ENCODE results near the gene BPIFB3. TPM values are rescaled to one million over a fixed set of nuclear protein-coding genes. Genes with fewer than 3 reads are reported as not detected.

Gene BPIFB3
- total RNA-seq, 5 donors from 2014 or later (not counting 1 experiment from before 2014, with no cell fraction given) = not detected

- Mint-ChIP-seq H3K4me1 (peaks cover 0 to 10% (median 2%) of the 10 kb centered on the region in 3 donors), H3K36me3 (no peaks in the 10 kb centered on the region), H3K27me3 (no peaks in the 10 kb centered on the region), H3K4me3 (no peak overlapping the region), H3K27ac (no peak overlapping the region), H3K9me3 (no peaks in the 10 kb centered on the region)
- Histone ChIP-seq H3K36me3 (ENCODE audit: control insufficient read depth in 2 of 2, extremely low read depth in 1 of 2, insufficient read depth in 1 of 2, low read length in 1 of 2) (no peaks in the 10 kb centered on the region), H3K4me3 (ENCODE audit: control insufficient read depth in 1 of 2, extremely low read depth in 1 of 2, low read length in 1 of 2) (no peak overlapping the region), H3K4me1 (ENCODE audit: control insufficient read depth in 1 of 2, extremely low read depth in 1 of 2, insufficient read depth in 2 of 2, low read length in 2 of 2) (no peaks in the 10 kb centered on the region), H3K27ac (ENCODE audit: low read length) (no peak overlapping the region), H3K27me3 (replicated peaks in 1 of 2; ENCODE audit: control insufficient read depth in 2 of 2, extremely low read depth in 1 of 2, insufficient read depth in 2 of 2, low read length in 1 of 2) (no peaks in the 10 kb centered on the region), H3K9me3 (no peaks in the 10 kb centered on the region)
- WGBS (ENCODE audit: insufficient coverage) = 79% methylated on average over 7 of the region's 9 CpGs
- DNase-seq (no peak), ATAC-seq (replicated peaks in 1 of 4) (no peak)
- ChIA-PET CTCF (no interaction called here), POLR2A (no interaction called here)
These were observed 8.6 kb downstream of the BPIFB3 start for GRCh38 chr20:33062105-33062824.

DNA sequence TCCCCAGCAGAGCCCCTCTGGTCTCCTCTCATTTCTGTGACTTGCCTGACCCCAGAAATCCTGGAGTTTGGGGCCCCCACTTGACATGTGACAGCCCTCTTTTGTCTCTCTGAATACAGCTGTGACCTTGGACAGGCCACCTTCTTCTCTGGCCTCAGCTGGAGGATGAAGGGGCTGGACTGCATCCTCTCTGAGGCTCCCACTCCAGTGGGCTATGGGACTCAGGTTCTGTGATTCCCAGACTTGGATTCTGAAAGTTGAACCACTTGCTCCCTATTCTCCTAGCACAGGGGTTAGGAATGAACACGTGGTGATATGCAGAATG, 9.1 kb downstream of the BPIFB3 start:
- WGBS (ENCODE audit: insufficient coverage) = no CpG with 5 or more reads among the region's 1 CpG
- ATAC-seq (replicated peaks in 1 of 4) (no peak), DNase-seq (no peak)
- Histone ChIP-seq H3K9me3 (no peaks in the 10 kb centered on the region), H3K27ac (ENCODE audit: low read length) (no peak overlapping the region), H3K4me3 (ENCODE audit: control insufficient read depth in 1 of 2, extremely low read depth in 1 of 2, low read length in 1 of 2) (no peak overlapping the region), H3K36me3 (ENCODE audit: control insufficient read depth in 2 of 2, extremely low read depth in 1 of 2, insufficient read depth in 1 of 2, low read length in 1 of 2) (no peaks in the 10 kb centered on the region), H3K4me1 (ENCODE audit: control insufficient read depth in 1 of 2, extremely low read depth in 1 of 2, insufficient read depth in 2 of 2, low read length in 2 of 2) (no peaks in the 10 kb centered on the region), H3K27me3 (replicated peaks in 1 of 2; ENCODE audit: control insufficient read depth in 2 of 2, extremely low read depth in 1 of 2, insufficient read depth in 2 of 2, low read length in 1 of 2) (no peaks in the 10 kb centered on the region)
- Mint-ChIP-seq H3K4me1 (peaks cover under 1 to 16% (median 3%) of the 10 kb centered on the region in 3 donors), H3K4me3 (no peak overlapping the region), H3K27me3 (no peaks in the 10 kb centered on the region), H3K9me3 (no peaks in the 10 kb centered on the region), H3K36me3 (no peaks in the 10 kb centered on the region), H3K27ac (no peak overlapping the region)
- ChIA-PET CTCF (no interaction called here), POLR2A (no interaction called here)

- Histone ChIP-seq H3K9me3 (no peaks in the 10 kb centered on the region), H3K27ac (ENCODE audit: low read length) (no peak overlapping the region), H3K4me3 (ENCODE audit: control insufficient read depth in 1 of 2, extremely low read depth in 1 of 2, low read length in 1 of 2) (no peak overlapping the region), H3K4me1 (ENCODE audit: control insufficient read depth in 1 of 2, extremely low read depth in 1 of 2, insufficient read depth in 2 of 2, low read length in 2 of 2) (no peaks in the 10 kb centered on the region), H3K36me3 (ENCODE audit: control insufficient read depth in 2 of 2, extremely low read depth in 1 of 2, insufficient read depth in 1 of 2, low read length in 1 of 2) (no peaks in the 10 kb centered on the region), H3K27me3 (replicated peaks in 1 of 2; ENCODE audit: control insufficient read depth in 2 of 2, extremely low read depth in 1 of 2, insufficient read depth in 2 of 2, low read length in 1 of 2) (no peaks in the 10 kb centered on the region)
- Mint-ChIP-seq H3K9me3 (no peaks in the 10 kb centered on the region), H3K4me3 (no peak overlapping the region), H3K27me3 (no peaks in the 10 kb centered on the region), H3K36me3 (no peaks in the 10 kb centered on the region), H3K4me1 (peaks cover 6 to 21% (median 8%) of the 10 kb centered on the region in 3 donors), H3K27ac (no peak overlapping the region)
- no peak for ATAC-seq (replicated peaks in 1 of 4)
- 100% methylated on average over 3 of the region's 6 CpGs for WGBS (ENCODE audit: insufficient coverage)
- POLR2A ChIA-PET = no interaction called here
- DNase-seq = no peak
- CTCF ChIA-PET = no interaction called here
These were observed 9.6 kb downstream of the BPIFB3 start for GRCh38 chr20:33063271-33063670.

DNA sequence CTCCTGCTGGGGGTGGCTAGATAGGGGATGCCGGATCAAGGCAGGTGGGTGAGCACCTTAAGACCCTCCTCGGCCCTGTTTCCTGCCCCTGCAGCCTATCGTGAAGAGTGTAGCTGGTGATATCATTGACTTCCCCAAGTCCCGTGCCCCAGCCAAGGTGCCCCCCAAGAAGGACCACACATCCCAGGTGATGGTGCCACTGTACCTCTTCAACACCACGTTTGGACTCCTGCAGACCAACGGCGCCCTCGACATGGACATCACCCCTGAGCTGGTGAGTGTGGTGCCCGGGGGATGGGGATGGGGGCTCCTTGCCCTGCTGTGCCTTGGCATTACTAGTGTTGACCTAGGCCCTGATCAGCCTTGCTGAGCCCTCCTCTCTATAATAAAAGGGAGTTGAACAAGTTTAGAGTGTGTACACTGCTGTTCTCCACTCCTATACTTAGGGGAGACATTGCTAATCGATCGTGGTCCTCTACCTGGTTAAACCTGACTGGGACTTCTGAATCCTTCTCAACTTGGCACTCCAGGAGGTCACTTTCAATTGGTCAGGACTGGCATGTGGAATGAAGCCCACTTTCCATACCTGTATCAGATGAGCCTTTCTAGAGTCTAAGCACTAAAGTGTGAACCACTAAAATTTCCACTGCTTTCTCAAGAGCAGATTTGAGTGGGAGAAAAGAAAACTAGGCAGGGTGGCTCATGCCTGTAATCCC, 11.0 kb downstream of the BPIFB3 start:
- Mint-ChIP-seq H3K4me3 (no peak overlapping the region), H3K4me1 (peaks cover 6 to 31% (median 9%) of the 10 kb centered on the region in 3 donors), H3K27me3 (no peaks in the 10 kb centered on the region), H3K9me3 (no peaks in the 10 kb centered on the region), H3K27ac (no peak overlapping the region), H3K36me3 (no peaks in the 10 kb centered on the region)
- Histone ChIP-seq H3K27ac (ENCODE audit: low read length) (no peak overlapping the region), H3K4me3 (ENCODE audit: control insufficient read depth in 1 of 2, extremely low read depth in 1 of 2, low read length in 1 of 2) (no peak overlapping the region), H3K36me3 (ENCODE audit: control insufficient read depth in 2 of 2, extremely low read depth in 1 of 2, insufficient read depth in 1 of 2, low read length in 1 of 2) (no peaks in the 10 kb centered on the region), H3K27me3 (replicated peaks in 1 of 2; ENCODE audit: control insufficient read depth in 2 of 2, extremely low read depth in 1 of 2, insufficient read depth in 2 of 2, low read length in 1 of 2) (no peaks in the 10 kb centered on the region), H3K9me3 (no peaks in the 10 kb centered on the region), H3K4me1 (ENCODE audit: control insufficient read depth in 1 of 2, extremely low read depth in 1 of 2, insufficient read depth in 2 of 2, low read length in 2 of 2) (peaks cover 0 to 3% of the 10 kb centered on the region in 2 experiments)
- ATAC-seq (replicated peaks in 1 of 4) = no peak
- WGBS (ENCODE audit: insufficient coverage) = 98% methylated on average over 9 of the region's 11 CpGs
- DNase-seq = no peak
- CTCF ChIA-PET = no interaction called here
- POLR2A ChIA-PET = no interaction called here

GRCh38 chr20:33065785-33066184, 12.1 kb downstream of the BPIFB3 start:
- DNase-seq (no peak), ATAC-seq (replicated peaks in 1 of 4) (no peak)
- H3K9me3 ChIP-seq = no peaks in the 10 kb centered on the region
- WGBS (ENCODE audit: insufficient coverage) = 95% methylated on average over 9 of the region's 9 CpGs
- H3K27me3 ChIP-seq (replicated peaks in 1 of 2; ENCODE audit: control insufficient read depth in 2 of 2, extremely low read depth in 1 of 2, insufficient read depth in 2 of 2, low read length in 1 of 2) = no peaks in the 10 kb centered on the region
- H3K4me1 ChIP-seq (ENCODE audit: control insufficient read depth in 1 of 2, extremely low read depth in 1 of 2, insufficient read depth in 2 of 2, low read length in 2 of 2) = peaks cover 0 to 3% of the 10 kb centered on the region in 2 experiments
- Mint-ChIP-seq H3K4me1 (peaks cover 6 to 31% (median 9%) of the 10 kb centered on the region in 3 donors), H3K9me3 (no peaks in the 10 kb centered on the region), H3K27ac (no peak overlapping the region), H3K27me3 (no peaks in the 10 kb centered on the region), H3K4me3 (no peak overlapping the region), H3K36me3 (no peaks in the 10 kb centered on the region)
- no peaks in the 10 kb centered on the region for H3K36me3 ChIP-seq (ENCODE audit: control insufficient read depth in 2 of 2, extremely low read depth in 1 of 2, insufficient read depth in 1 of 2, low read length in 1 of 2)
- H3K4me3 ChIP-seq (ENCODE audit: control insufficient read depth in 1 of 2, extremely low read depth in 1 of 2, low read length in 1 of 2) = no peak overlapping the region
- POLR2A ChIA-PET = no interaction called here
- H3K27ac ChIP-seq (ENCODE audit: low read length) = no peak overlapping the region
- CTCF ChIA-PET = no interaction called here

DNA sequence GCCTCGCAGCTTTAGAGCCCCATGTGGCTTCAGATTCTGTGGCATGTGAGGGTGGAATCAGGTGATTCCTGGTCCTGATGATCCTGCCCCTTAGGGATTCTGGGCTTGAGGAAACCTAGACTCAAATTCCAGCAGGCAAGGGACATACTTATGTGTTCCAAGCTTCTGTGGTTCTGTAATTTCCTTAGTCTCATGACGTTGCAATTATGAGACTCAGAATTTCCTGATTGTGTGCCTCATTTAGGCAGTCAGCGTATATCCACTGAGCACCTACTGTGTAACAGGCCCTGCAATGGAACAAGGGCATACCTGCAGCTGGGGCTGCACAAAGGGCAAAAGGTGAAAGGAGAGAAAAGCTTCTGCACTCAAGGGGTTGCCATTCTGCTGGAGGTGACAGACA, 14.1 kb downstream of the BPIFB3 start:
- ATAC-seq (replicated peaks in 1 of 4) = no peak
- no peaks in the 10 kb centered on the region for H3K9me3 Mint-ChIP-seq
- peaks cover 6 to 31% (median 9%) of the 10 kb centered on the region in 3 donors for H3K4me1 Mint-ChIP-seq
- Histone ChIP-seq H3K9me3 (no peaks in the 10 kb centered on the region), H3K36me3 (ENCODE audit: control insufficient read depth in 2 of 2, extremely low read depth in 1 of 2, insufficient read depth in 1 of 2, low read length in 1 of 2) (no peaks in the 10 kb centered on the region), H3K4me1 (ENCODE audit: control insufficient read depth in 1 of 2, extremely low read depth in 1 of 2, insufficient read depth in 2 of 2, low read length in 2 of 2) (peaks cover 0 to 3% of the 10 kb centered on the region in 2 experiments), H3K27me3 (replicated peaks in 1 of 2; ENCODE audit: control insufficient read depth in 2 of 2, extremely low read depth in 1 of 2, insufficient read depth in 2 of 2, low read length in 1 of 2) (no peaks in the 10 kb centered on the region), H3K4me3 (ENCODE audit: control insufficient read depth in 1 of 2, extremely low read depth in 1 of 2, low read length in 1 of 2) (no peak overlapping the region), H3K27ac (ENCODE audit: low read length) (no peak overlapping the region)
- H3K27me3 Mint-ChIP-seq = no peaks in the 10 kb centered on the region
- no peak overlapping the region for H3K27ac Mint-ChIP-seq
- no peak overlapping the region for H3K4me3 Mint-ChIP-seq
- ChIA-PET POLR2A (no interaction called here), CTCF (no interaction called here)
- no peaks in the 10 kb centered on the region for H3K36me3 Mint-ChIP-seq
- 71% methylated on average over 3 of the region's 3 CpGs for WGBS (ENCODE audit: insufficient coverage)
- DNase-seq = no peak

Measured in T-cell (primary cell).